T-cell (primary cell): ENCODE measurements around the gene HTR2C. TPM values are rescaled to one million over a fixed set of nuclear protein-coding genes. Genes with fewer than 3 reads are reported as not detected.
"Not testable (repeated sequence)": the region's sequence is repeated elsewhere in the genome, so short reads cannot be mapped to it uniquely, and the experiment has no call there.

Source experiments
- ATAC-seq, 4 experiments: fragments of 200-7000 bp in 3 of 4; fragments of 150-1000 bp in 1 of 4; cut with Tn5 transposase; replicated peaks in 1 of 4; 1 replicate in 3 of 4; 2 replicates in 1 of 4; pipeline ENCODE4 v1.10.0; 2021; ENCODE audit warnings: moderate library complexity in 3 of 4, mild to moderate bottlenecking in 2 of 4, moderate number of reproducible peaks in 1 of 4
- CTCF ChIA-PET, 2 donors: fragments of 300-600 bp; sonication (Branson Sonifier 250); formaldehyde crosslinking; loops; one replicate each; lab custom pipeline; 2022; ENCODE audit warnings: antibody characterized with exemption in 2 of 2; lab: Charles Lee
- POLR2A ChIA-PET, 2 donors: fragments of 300-600 bp; sonication (Branson Sonifier 250); formaldehyde crosslinking; loops; one replicate each; lab custom pipeline; 2022; ENCODE audit warnings: antibody characterized with exemption in 2 of 2; lab: Charles Lee
- DNase-seq, 35 experiments: peaks; one replicate each; pipeline versions ENCODE4 v3.0.0 to v3.0.0-alpha.2; 2013 to 2023
- H3K27ac ChIP-seq: one replicate; pipeline ENCODE4 v1.5.1; 2013; ENCODE audit warnings: low read length
- H3K27me3 ChIP-seq, 2 experiments: replicated peaks in 1 of 2; 1 replicate in 1 of 2; 2 replicates in 1 of 2; pipeline versions ENCODE4 v1.6.1 to v1.7.0; 2013; ENCODE audit warnings: low read length in 1 of 2, mixed read lengths in 1 of 2; ENCODE audit not compliant: control insufficient read depth in 2 of 2, insufficient read depth in 2 of 2; ENCODE audit errors: extremely low read depth in 1 of 2
- H3K36me3 ChIP-seq, 2 donors: 1 replicate in 1 of 2; 2 replicates in 1 of 2; pipeline versions ENCODE4 v1.6.1 to v1.7.0; 2013; ENCODE audit warnings: low read length in 1 of 2; ENCODE audit not compliant: control insufficient read depth in 2 of 2, insufficient read depth in 1 of 2; ENCODE audit errors: extremely low read depth in 1 of 2
- H3K4me1 ChIP-seq, 2 experiments: 1 replicate in 1 of 2; 2 replicates in 1 of 2; pipeline versions ENCODE4 v1.6.1 to v1.7.0; 2013; ENCODE audit warnings: low read length in 2 of 2, mixed read lengths in 1 of 2; ENCODE audit not compliant: insufficient read depth in 2 of 2, control insufficient read depth in 1 of 2; ENCODE audit errors: extremely low read depth in 1 of 2
- H3K4me3 ChIP-seq, 2 donors: 1 replicate in 1 of 2; 2 replicates in 1 of 2; pipeline versions ENCODE4 v1.5.1 to v1.7.0; 2013; ENCODE audit warnings: mild to moderate bottlenecking in 2 of 2, low read length in 1 of 2, moderate library complexity in 1 of 2; ENCODE audit not compliant: control insufficient read depth in 1 of 2; ENCODE audit errors: extremely low read depth in 1 of 2
- H3K9me3 ChIP-seq: 2 replicates; pipeline ENCODE4 v1.7.0; 2013
- H3K27ac Mint-ChIP-seq, 2 donors: one replicate each; pipeline ENCODE4 v1.8.0; 2020 to 2021; ENCODE audit warnings: mild to moderate bottlenecking in 2 of 2, mixed read lengths in 2 of 2
- H3K27me3 Mint-ChIP-seq, 2 donors: one replicate each; pipeline ENCODE4 v1.8.0; 2021 to 2022; ENCODE audit warnings: mixed read lengths in 2 of 2
- H3K36me3 Mint-ChIP-seq: one replicate; pipeline ENCODE4 v1.8.0; 2021; ENCODE audit warnings: mixed read lengths
- H3K4me1 Mint-ChIP-seq, 3 donors: one replicate each; pipeline ENCODE4 v1.8.0; 2020 to 2022; ENCODE audit warnings: mixed read lengths in 3 of 3, mild to moderate bottlenecking in 1 of 3
- H3K4me3 Mint-ChIP-seq, 3 donors: one replicate each; pipeline ENCODE4 v1.8.0; 2020 to 2022; ENCODE audit warnings: mild to moderate bottlenecking in 3 of 3, mixed read lengths in 3 of 3, moderate library complexity in 3 of 3
- H3K9me3 Mint-ChIP-seq, 3 donors: one replicate each; pipeline ENCODE4 v1.8.0; 2020 to 2022; ENCODE audit warnings: mixed read lengths in 3 of 3
- WGBS: methylation state at CpG from one replicate; pipeline ENCODE4 v1.1.5; 2013; ENCODE audit warnings: missing lambda C conversion rate; ENCODE audit not compliant: insufficient coverage; 5-methylcytosine and 5-hydroxymethylcytosine counted together
- total RNA-seq, 35 experiments: library from RNA in 6 of 35; stranded (reverse) in 6 of 35; fragments of 120-200 nt in 1 of 35; gene quantifications; one replicate each; pipeline versions ENCODE4 v1.2.1 to v1.2.4 and lab custom pipeline; 2013 to 2026

HTR2C gene
- total RNA-seq, 5 donors from 2014 or later (not counting 1 experiment from before 2014, with no cell fraction given), result not detected

DNA sequence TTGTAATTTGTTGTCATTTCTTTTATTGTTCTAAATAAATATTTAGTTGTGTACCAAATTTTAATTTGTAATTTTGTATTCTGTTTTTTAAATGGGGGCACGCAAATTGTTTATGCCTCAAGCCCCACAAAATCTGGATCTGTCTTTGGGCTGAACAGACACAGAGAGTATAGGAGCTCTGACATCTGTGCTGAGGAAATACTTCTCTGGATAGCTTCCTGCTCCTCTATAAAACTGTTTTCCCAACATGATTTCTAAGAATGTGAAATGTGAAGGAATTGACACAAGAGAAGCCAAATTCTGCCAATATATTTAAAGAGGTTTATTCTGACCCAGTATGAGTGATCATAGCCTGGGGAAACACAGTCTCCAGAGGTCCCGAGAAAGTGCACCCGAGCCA lies 340.5 kb downstream of the HTR2C start:
- Histone ChIP-seq H3K27ac (no peak overlapping the region), H3K4me1 (no peaks in the 10 kb centered on the region), H3K9me3 (no peaks in the 10 kb centered on the region), H3K4me3 (no peak overlapping the region), H3K27me3 (no peaks in the 10 kb centered on the region), H3K36me3 (no peaks in the 10 kb centered on the region)
- ChIA-PET CTCF (no interaction called here), POLR2A (no interaction called here)
- Mint-ChIP-seq H3K9me3 (peaks cover 0 to 5% (median 3%) of the 10 kb centered on the region in 3 donors), H3K27ac (no peak overlapping the region), H3K4me3 (no peak overlapping the region), H3K36me3 (no peaks in the 10 kb centered on the region), H3K4me1 (no peaks in the 10 kb centered on the region), H3K27me3 (peaks cover 0 to 4% of the 10 kb centered on the region in 2 donors)
- no peak for DNase-seq
- no peak for ATAC-seq
- no CpG with 5 or more reads among the region's 3 CpGs for WGBS

GRCh38 chrX:114924856-114925255 lies 341.0 kb downstream of the HTR2C start:
- H3K27me3 ChIP-seq, result no peaks in the 10 kb centered on the region
- H3K4me1 ChIP-seq, result no peaks in the 10 kb centered on the region
- ATAC-seq, result no peak
- no peaks in the 10 kb centered on the region for H3K36me3 Mint-ChIP-seq
- H3K9me3 ChIP-seq, result no peaks in the 10 kb centered on the region
- ChIA-PET CTCF (no interaction called here), POLR2A (no interaction called here)
- no peak overlapping the region for H3K27ac Mint-ChIP-seq
- H3K4me3 Mint-ChIP-seq, result no peak overlapping the region
- DNase-seq, result no peak
- H3K27ac ChIP-seq, result no peak overlapping the region
- peaks cover 0 to 5% (median 3%) of the 10 kb centered on the region in 3 donors for H3K9me3 Mint-ChIP-seq
- no peaks in the 10 kb centered on the region for H3K36me3 ChIP-seq
- peaks cover 0 to 4% of the 10 kb centered on the region in 2 donors for H3K27me3 Mint-ChIP-seq
- no peak overlapping the region for H3K4me3 ChIP-seq
- H3K4me1 Mint-ChIP-seq, result no peaks in the 10 kb centered on the region

DNA sequence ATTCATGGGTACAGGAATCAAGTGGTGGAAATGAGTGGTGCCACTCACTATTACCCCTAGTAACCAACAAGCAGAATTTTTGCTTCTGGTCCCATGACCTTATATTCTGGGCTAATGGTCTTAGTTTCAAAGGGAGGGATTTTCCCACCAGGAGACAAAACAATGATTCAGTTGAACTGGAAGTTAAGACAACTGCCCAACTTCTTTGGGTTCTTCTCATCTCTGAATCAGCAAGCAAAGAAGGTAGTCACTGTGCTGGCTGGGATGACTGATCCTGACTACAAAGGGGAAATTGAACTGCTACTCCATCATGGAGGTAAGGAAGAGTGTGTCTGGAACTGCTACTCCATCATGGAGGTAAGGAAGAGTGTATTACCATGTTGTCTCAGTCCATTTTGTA lies 346.3 kb downstream of the HTR2C start:
- H3K36me3 ChIP-seq, result no peaks in the 10 kb centered on the region
- ATAC-seq (no peak), DNase-seq (no peak)
- ChIA-PET CTCF (no interaction called here), POLR2A (no interaction called here)
- no peaks in the 10 kb centered on the region for H3K27me3 Mint-ChIP-seq
- H3K36me3 Mint-ChIP-seq, result no peaks in the 10 kb centered on the region
- H3K4me1 Mint-ChIP-seq, result no peaks in the 10 kb centered on the region
- peaks cover 0 to 16% (median 3%) of the 10 kb centered on the region in 3 donors for H3K9me3 Mint-ChIP-seq
- H3K27ac Mint-ChIP-seq, result no peak overlapping the region
- H3K4me3 Mint-ChIP-seq, result no peak overlapping the region
- H3K4me3 ChIP-seq, result no peak overlapping the region
- no peaks in the 10 kb centered on the region for H3K27me3 ChIP-seq
- no peaks in the 10 kb centered on the region for H3K4me1 ChIP-seq
- no peaks in the 10 kb centered on the region for H3K9me3 ChIP-seq
- no peak overlapping the region for H3K27ac ChIP-seq

GRCh38 chrX:114932550-114932949 lies 348.7 kb downstream of the HTR2C start:
- H3K27me3 Mint-ChIP-seq, result no peaks in the 10 kb centered on the region
- no peak overlapping the region for H3K27ac Mint-ChIP-seq
- ChIA-PET POLR2A (no interaction called here), CTCF (no interaction called here)
- H3K27ac ChIP-seq, result no peak overlapping the region
- no peaks in the 10 kb centered on the region for H3K27me3 ChIP-seq
- no CpG with 5 or more reads among the region's 1 CpG for WGBS
- H3K4me3 ChIP-seq, result no peak overlapping the region
- H3K4me1 Mint-ChIP-seq, result no peaks in the 10 kb centered on the region
- no peak for ATAC-seq
- H3K9me3 Mint-ChIP-seq, result peaks cover 0 to 20% (median 4%) of the 10 kb centered on the region in 3 donors
- H3K36me3 Mint-ChIP-seq, result no peaks in the 10 kb centered on the region
- H3K36me3 ChIP-seq, result no peaks in the 10 kb centered on the region
- no peak for DNase-seq
- no peak overlapping the region for H3K4me3 Mint-ChIP-seq
- no peaks in the 10 kb centered on the region for H3K4me1 ChIP-seq
- no peaks in the 10 kb centered on the region for H3K9me3 ChIP-seq

DNA sequence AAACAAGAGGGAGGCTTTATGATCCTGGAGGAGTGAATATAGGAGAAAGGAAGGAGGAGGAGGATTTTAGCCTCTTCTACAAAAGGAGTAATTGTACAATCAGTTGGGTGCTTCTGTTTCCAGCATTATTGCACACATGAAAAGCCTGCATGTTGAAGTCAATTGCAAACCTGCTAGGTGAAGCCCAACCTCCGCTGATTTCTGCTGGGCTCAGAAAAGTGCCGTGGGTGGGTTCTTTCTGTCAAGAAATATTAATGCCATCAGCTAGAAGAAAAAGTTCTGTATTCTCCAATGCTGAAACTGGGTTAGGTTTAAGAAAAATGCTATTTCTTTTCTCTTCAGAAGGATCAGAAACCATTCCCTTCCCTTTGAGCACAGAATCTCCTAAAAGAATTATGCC lies 349.4 kb downstream of the HTR2C start:
- H3K9me3 Mint-ChIP-seq, result peaks cover 0 to 20% (median 3%) of the 10 kb centered on the region in 3 donors
- H3K27ac ChIP-seq, H3K27ac Mint-ChIP-seq, POLR2A ChIA-PET, H3K4me3 ChIP-seq, H3K4me1 Mint-ChIP-seq, H3K36me3 Mint-ChIP-seq, H3K36me3 ChIP-seq, H3K4me1 ChIP-seq, H3K9me3 ChIP-seq, DNase-seq, H3K27me3 ChIP-seq, H3K4me3 Mint-ChIP-seq, H3K27me3 Mint-ChIP-seq, ATAC-seq, CTCF ChIA-PET: not testable (repeated sequence)
- no CpG with 5 or more reads among the region's 2 CpGs for WGBS

DNA sequence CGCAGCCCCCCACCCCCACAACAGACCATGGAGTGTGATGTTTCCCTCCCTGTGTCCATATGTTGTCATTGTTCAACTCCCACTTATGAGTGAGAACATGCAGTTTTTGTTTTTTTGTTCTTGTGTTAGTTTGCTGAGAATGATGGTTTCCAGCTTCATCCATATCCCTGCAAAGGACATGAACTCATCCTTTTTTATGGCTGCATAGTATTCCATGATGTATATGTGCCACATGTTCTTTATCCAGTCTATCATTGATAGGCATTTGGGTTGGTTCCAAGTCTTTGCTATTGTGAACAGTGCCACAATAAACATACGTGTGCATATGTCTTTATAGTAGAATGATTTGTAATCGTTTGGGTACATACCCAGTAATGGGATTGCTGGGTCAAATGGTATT lies 353.2 kb downstream of the HTR2C start:
- H3K36me3 Mint-ChIP-seq, H3K4me1 Mint-ChIP-seq, DNase-seq, H3K27ac ChIP-seq, POLR2A ChIA-PET, H3K4me3 Mint-ChIP-seq, H3K27me3 Mint-ChIP-seq, CTCF ChIA-PET, H3K27ac Mint-ChIP-seq, H3K36me3 ChIP-seq, H3K4me1 ChIP-seq, H3K27me3 ChIP-seq, ATAC-seq, H3K9me3 ChIP-seq, H3K4me3 ChIP-seq: not testable (repeated sequence)
- WGBS, result no CpG with 5 or more reads among the region's 3 CpGs
- peaks cover 0 to 16% (median 3%) of the 10 kb centered on the region in 3 donors for H3K9me3 Mint-ChIP-seq

DNA sequence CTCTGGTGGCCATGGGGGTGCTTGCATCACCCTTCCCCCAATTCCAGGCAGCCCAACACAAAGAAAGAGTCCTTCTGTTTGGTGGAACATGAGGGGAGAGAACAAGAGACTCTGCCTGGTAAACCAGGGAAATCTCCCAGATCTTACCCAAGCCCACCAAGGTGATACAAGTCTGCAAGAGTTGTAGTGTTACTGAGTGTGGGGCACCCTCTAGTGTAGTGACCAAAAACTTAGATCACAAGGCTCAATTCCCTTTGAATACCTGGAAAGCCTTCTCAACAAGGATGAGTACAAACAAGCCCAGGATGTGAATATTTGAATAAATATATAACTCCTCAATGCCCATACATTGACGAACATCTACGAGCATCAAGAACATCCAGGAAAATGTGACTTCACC lies 368.8 kb downstream of the HTR2C start:
- no peaks in the 10 kb centered on the region for H3K4me1 Mint-ChIP-seq
- POLR2A ChIA-PET, result no interaction called here
- CTCF ChIA-PET, result no interaction called here
- peaks cover 0 to 4% (median 0%) of the 10 kb centered on the region in 3 donors for H3K9me3 Mint-ChIP-seq
- H3K36me3 Mint-ChIP-seq, result no peaks in the 10 kb centered on the region
- Histone ChIP-seq H3K27me3 (no peaks in the 10 kb centered on the region), H3K9me3 (no peaks in the 10 kb centered on the region), H3K4me1 (no peaks in the 10 kb centered on the region), H3K27ac (no peak overlapping the region), H3K36me3 (no peaks in the 10 kb centered on the region), H3K4me3 (no peak overlapping the region)
- no peak overlapping the region for H3K4me3 Mint-ChIP-seq
- ATAC-seq (no peak), DNase-seq (no peak)
- H3K27me3 Mint-ChIP-seq, result no peaks in the 10 kb centered on the region
- no peak overlapping the region for H3K27ac Mint-ChIP-seq
- no CpG with 5 or more reads among the region's 2 CpGs for whole genome bisulfite sequencing
